GM18868 (cell line): ENCODE results near the gene EMX1.

ENCODE experiments used
- ATAC-seq: cut with Tn5 transposase; IDR thresholded peaks from one replicate; pipeline ENCODE4 v1.9.1; 2021; ENCODE audit warnings: mild to moderate bottlenecking, moderate library complexity; ENCODE audit not compliant: unreplicated experiment

Gene EMX1

GRCh38 chr2:72942293-72942692 is 25.0 kb downstream of the EMX1 start:
- ATAC-seq = no peak

GRCh38 chr2:72942881-72943418 is 25.6 kb downstream of the EMX1 start:
- no peak for ATAC-seq

DNA sequence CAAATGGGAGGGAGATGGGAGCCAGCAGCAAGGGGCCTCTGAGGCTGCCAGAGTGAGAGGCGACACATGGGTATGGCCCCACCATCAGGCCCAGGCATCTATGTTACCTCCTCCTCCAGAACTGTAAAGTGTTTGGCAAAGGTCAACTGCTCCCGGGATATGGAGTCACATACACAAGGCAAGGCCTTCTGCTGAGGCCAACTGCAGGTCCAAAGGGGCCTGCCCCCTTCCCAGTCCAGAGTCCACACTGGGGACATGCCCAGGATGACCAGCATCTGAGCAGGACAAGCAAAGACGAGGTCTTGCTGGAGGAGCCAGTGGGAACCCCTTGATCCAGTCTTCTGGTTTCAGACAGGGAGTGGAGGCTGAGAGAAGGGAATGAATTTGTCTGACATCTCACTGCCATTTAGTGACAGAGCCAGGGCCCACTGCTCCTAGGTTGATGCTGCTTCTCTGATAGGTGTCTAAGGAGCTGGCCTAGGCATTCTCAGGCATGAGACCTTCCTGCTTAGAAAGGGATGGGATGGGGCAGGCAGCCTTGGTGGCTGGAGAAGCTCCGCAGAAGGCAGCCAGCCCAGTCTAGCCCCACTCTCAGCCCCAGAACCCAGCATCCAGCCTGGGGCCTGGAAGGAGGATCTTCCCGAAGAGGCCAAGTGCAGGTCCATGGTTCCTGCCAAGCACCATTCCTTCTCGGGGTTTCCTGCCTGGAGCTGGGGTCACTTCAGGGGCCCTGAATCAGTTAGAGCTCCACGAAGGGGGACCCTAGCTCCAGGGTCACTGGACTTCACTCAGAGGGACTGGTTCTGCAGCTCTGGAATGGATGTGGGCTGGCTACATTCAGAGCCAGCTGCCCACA is 26.4 kb downstream of the EMX1 start:
- ATAC-seq = no peak

- ATAC-seq = no peak
Observed at GRCh38 chr2:72944804-72945449, 27.6 kb downstream of the EMX1 start.

DNA sequence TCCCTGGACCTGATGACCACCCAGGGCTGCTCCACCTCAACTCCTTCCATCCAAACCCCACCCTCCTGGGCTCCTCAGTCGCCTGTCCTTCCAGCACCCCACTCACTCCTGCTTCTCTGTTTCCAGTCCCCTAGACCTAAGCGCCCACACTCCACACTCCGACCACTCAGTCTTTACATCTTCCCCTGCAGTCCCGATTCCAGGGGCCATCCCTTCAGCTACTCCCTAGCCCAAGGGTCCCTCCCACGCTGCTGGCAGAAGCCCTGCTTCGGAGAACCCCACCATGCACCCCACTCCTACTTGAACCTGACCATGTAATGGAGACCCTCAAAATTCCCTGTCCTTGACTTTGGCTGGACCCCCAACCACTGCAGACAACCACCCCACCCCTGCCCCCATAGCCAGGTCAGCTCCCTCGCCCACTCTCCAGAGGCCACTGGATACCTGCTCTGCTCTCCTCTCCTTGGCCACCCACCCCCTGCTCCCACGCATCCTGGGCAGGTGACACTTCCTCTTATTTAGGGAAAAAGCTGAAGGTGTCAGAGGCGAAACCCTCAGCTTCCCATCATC is 28.2 kb downstream of the EMX1 start:
- no peak for ATAC-seq

- no peak for ATAC-seq
Observed at GRCh38 chr2:72946466-72946865, 29.1 kb downstream of the EMX1 start.

DNA sequence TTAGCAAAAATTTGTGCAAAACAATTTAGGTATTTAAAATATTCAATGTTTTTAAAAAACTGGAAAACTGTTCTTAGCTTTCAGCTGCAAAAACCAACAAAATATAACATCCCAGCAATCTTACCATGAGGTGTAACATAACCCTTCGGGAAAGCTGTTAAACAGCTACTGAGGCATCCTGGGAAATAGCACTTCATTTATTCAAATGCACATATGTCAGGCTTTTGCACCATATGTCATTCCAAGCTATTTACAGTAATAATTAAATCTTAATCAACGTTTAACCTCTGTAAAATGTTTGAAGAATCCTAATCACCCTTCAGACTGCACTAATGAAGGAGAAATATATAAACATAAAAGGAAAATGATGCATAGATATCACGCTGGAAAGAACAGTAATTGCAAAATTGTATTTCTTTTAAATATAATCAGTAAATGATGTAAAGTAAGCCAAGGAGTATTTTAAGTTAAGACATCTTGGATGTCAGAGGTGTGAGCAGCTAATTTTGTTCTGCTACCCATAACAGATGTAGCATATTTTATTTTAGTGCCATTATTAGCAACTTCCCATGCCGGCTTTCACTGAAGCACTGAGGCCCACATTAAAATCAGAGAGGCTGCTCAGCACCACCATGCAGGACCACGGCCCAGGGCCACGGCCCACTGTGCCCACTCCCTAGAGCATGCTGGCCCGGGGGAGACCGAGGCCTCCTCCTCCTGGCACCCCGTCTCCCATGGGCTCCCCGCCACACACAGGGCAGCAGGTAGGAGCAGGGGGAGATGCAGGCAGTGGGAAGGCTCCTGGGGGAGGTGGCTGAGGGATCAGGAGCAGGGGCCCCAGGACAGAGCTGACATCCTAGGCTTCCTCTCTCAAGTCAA is 30.9 kb downstream of the EMX1 start:
- ATAC-seq = no peak

DNA sequence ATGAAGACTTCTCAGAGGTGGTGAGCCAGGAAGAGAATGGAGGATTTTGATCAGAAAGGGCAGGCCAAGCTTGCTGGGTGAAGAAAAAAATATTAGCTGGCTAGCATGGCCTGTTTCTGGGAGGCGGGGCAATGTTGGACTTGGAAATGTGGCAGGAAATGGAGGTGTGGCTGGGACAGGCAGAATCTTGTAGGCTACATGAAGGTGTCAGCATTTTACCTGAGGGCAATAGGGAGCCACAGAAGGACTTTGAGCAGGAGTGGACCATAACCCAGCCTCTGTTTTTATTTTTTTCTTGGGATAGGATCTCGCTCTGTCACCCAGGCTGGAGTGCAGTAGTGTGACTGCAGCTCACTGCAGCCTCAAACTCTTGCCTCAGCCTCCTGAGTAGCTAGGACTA is 31.7 kb downstream of the EMX1 start:
- no peak for ATAC-seq

- no peak for ATAC-seq
Observed at GRCh38 chr2:72949642-72950041, 32.3 kb downstream of the EMX1 start.

GRCh38 chr2:72950558-72951255 is 33.4 kb downstream of the EMX1 start:
- no peak for ATAC-seq

- ATAC-seq = no peak
Observed at GRCh38 chr2:72951303-72952095, 34.2 kb downstream of the EMX1 start.

GRCh38 chr2:72952110-72952823 is 34.9 kb downstream of the EMX1 start:
- ATAC-seq = no peak

- no peak for ATAC-seq
Observed at GRCh38 chr2:72952961-72953360, 35.6 kb downstream of the EMX1 start.

DNA sequence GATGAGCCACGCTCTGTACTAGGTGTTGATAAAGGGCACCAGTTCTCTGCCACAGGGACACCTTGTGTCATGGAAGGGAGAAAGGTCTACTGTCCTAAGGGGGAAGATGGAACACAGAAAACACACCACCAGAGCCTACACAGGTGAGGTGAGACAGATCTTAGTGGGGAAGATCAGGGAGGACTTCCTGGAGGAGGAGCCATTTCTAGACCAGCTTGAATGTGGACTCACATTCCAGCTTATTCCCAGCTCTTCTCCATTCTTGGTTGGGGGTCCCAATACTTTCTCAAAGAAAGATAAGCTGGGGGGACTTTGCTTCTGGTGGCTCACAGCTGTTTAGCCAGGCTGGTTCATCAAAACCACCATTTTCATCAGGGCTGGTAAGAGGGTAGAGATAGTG is 36.2 kb downstream of the EMX1 start:
- ATAC-seq = no peak

DNA sequence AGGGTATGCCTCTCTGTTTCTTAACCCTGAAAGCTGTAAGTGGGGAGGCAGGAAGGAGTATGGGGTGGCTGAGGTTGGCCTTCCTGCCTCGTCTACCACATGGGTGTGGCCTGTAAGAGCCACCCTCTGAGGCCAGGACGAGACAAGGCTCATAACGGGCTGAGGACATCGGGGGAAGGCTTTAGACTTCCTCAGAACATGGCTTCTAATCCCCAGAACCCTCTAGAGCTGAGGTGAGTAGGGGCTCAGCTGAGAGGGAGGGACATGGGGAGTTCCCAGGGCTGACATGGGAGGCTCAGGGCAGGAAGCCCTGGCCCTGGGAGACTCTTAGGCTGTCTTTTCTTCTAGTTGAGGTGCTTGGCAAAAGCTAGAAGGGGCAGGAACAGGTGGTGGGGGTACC is 36.7 kb downstream of the EMX1 start:
- no peak for ATAC-seq

DNA sequence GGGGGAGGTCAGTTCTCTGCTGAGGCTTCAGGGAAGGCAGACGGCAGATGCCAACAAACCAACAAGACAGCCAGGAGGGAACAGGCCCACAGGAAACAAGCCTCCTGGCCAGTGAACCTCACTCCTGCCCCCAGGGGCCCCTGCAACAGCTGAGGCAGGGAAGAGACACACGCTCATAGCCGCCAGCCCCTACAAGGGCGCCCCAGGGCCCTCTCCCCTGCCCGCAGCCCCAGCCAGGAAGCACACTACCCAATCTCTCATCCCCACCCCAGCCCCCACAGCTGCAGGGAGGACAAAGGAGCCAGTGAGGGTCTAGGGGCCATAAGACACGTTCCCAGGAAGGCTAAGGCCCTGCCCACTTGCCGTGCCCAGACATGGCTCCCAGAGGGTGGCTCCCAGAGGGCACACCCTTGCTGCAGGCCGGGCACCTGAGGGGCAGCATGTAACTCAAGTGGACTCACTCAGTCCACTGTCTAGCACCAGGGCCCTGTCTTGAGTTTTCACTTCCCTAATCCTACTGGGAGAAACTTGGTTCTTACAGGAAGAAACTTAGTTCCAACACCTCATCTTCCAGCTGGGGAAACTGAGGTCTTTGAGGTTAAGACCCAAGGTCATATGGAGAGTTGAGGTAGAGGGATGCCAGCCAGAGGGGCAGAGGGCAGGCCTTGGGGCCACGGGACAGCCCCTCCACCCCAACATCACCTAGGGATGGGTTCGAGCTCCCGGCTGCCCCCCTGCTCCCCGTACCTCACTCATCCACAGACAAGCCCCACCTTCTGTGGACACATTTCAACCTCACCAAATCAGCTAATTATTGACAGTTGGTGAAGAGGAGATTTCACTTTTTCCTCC is 37.3 kb downstream of the EMX1 start:
- ATAC-seq = no peak

DNA sequence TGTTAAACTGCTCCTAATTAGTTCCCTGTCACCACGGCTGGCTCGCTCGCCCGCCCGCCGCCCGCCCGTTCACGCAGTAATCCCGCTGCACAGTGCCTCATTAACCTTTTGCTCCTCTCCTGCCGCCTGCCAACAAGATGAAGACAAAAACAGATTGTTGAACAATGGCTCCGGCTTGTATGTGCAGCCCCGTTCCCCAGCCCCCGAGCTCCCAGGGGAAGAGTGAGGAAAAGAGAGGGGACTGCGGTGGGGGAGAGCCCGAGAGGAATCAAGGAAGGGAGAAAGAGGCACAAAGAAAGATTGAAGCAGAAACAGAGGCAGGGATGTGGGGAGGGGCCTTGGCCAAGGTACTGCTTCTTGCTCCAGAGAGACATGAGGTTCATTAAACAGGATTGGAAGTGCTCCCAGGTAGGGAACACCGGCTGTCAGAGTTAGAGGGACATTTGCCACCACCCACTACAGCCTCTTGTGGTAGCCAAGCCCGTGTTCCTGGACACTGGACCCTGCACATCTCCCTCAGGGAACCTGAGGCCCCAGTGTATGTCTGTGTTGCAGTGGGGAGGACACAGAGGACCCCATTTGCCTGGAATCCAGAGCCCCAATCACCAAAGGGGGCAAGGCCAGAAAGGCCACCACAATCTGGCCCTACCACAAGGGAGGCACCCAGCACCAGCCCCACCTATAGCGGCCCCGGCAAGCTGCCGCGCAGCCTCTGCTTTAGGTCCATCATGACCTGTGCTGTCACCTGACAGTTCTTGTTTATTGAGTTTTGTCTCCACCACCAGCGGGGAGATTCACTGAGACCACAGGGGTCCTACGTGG is 38.1 kb downstream of the EMX1 start:
- ATAC-seq = no peak
